GM12878 (cell line): ENCODE results near the gene NRXN3. TPM values are rescaled to one million over a fixed set of nuclear protein-coding genes. Genes with fewer than 3 reads are reported as not detected.

Experiments
- ATAC-seq: fragments of 200-7000 bp; cut with Tn5 transposase; 3 replicates; pipeline ENCODE4 v1.9.1; 2020; ENCODE audit warnings: mild to moderate bottlenecking, moderate library complexity
- BruUV-seq: library from RNA; stranded (reverse); fragments of 400-500 nt; replicated peaks from 2 replicates; lab custom pipeline; 2021; lab: Mats Ljungman, UMichigan
- CTCF ChIA-PET: fragments of 300-600 bp; sonication (Branson Sonifier 250); formaldehyde crosslinking; extraction: SDS; loops from one replicate; lab custom pipeline; 2021; ENCODE audit warnings: inconsistent platforms; lab: Yijun Ruan, JAX
- POLR2A ChIA-PET: fragments of 350-600 bp; formaldehyde crosslinking; extraction: SDS; loops from one replicate; lab custom pipeline; 2021; ENCODE audit warnings: inconsistent platforms; lab: Charles Lee
- RAD21 ChIA-PET: fragments of 300-600 bp; sonication (Branson Sonifier 250); formaldehyde crosslinking; loops from one replicate; lab custom pipeline; 2023; ENCODE audit warnings: antibody characterized with exemption; ENCODE audit not compliant: unreplicated experiment; lab: Charles Lee
- SMC1A ChIA-PET: fragments of 300-600 bp; sonication (Branson Sonifier 250); formaldehyde crosslinking; loops from one replicate; lab custom pipeline; 2023; ENCODE audit not compliant: unreplicated experiment, uncharacterized antibody; lab: Charles Lee
- DNase-seq: peaks from one replicate; pipeline ENCODE4 v3.0.0-alpha.2; 2011; ENCODE audit warnings: low read depth, low spot score
- FAIRE-seq: peaks from 3 replicates; lab custom pipeline; 2011; peaks lifted over from hg19 to GRCh38; lab: Jason Lieb, UNC
- H2AFZ ChIP-seq: 2 replicates; pipeline ENCODE4 v1.6.0; 2011; ENCODE audit warnings: low read depth, low read length, control low read depth; ENCODE audit not compliant: control insufficient read depth
- H3K27ac ChIP-seq: 2 replicates; pipeline ENCODE4 v1.5.1; 2011; ENCODE audit warnings: control low read depth; ENCODE audit not compliant: control insufficient read depth, insufficient read depth
- H3K27me3 ChIP-seq, 2 experiments: replicated peaks in 1 of 2; 2 replicates each; pipeline versions ENCODE4 v1.6.0 to v1.6.1; 2011; ENCODE audit warnings: low read length in 1 of 2; ENCODE audit not compliant: control insufficient read depth in 2 of 2, insufficient read depth in 2 of 2
- H3K36me3 ChIP-seq, 2 experiments: 2 replicates each; pipeline ENCODE4 v1.5.1; 2011; ENCODE audit warnings: low read length in 1 of 2; ENCODE audit not compliant: control insufficient read depth in 2 of 2, insufficient read depth in 2 of 2
- H3K4me1 ChIP-seq: 2 replicates; pipeline ENCODE4 v1.6.1; 2011; ENCODE audit warnings: mild to moderate bottlenecking, low read length, moderate library complexity, mixed read lengths; ENCODE audit not compliant: control insufficient read depth, insufficient read depth
- H3K4me2 ChIP-seq: 2 replicates; pipeline ENCODE4 v1.6.0; 2011; ENCODE audit warnings: control low read depth; ENCODE audit not compliant: control insufficient read depth, insufficient read depth
- H3K4me3 ChIP-seq: fragments of 200-600 bp; sonication (generic); 2 replicates; pipeline ENCODE4 v1.5.1; 2016
- H3K79me2 ChIP-seq: 2 replicates; pipeline ENCODE4 v1.6.0; 2011; ENCODE audit warnings: low read length; ENCODE audit not compliant: control insufficient read depth, insufficient read depth
- H3K9ac ChIP-seq: 2 replicates; pipeline ENCODE4 v1.8.0; 2011; ENCODE audit warnings: low read length, control low read depth, mixed read lengths; ENCODE audit not compliant: control insufficient read depth, insufficient read depth
- H3K9me3 ChIP-seq: replicated peaks from 3 replicates; pipeline ENCODE4 v1.5.1; 2011; ENCODE audit warnings: mild to moderate bottlenecking, low read length; ENCODE audit not compliant: control insufficient read depth, insufficient read depth
- H4K20me1 ChIP-seq: 2 replicates; pipeline ENCODE4 v1.6.0; 2011; ENCODE audit not compliant: control insufficient read depth, insufficient read depth
- ASH2L ChIP-seq: fragments of 300-600, 200-600 bp; sonication (generic); IDR thresholded peaks from 2 replicates; pipeline ENCODE4 v1.6.1; 2017; ENCODE audit warnings: low read depth, mild to moderate bottlenecking, borderline replicate concordance
- NFXL1 ChIP-seq: fragments of 450-650 bp; IDR thresholded peaks from 2 replicates; pipeline ENCODE4 v1.6.1; 2017; ENCODE audit warnings: antibody characterized with exemption, mild to moderate bottlenecking, borderline replicate concordance
- NR2F1 ChIP-seq: fragments of 450-650 bp; conservative IDR thresholded peaks from 2 replicates; pipeline ENCODE4 v1.6.1; 2017; ENCODE audit warnings: mild to moderate bottlenecking
- RELA ChIP-seq: fragments of 450-650 bp; IDR thresholded peaks from 2 replicates; pipeline ENCODE4 v1.8.0; 2014; ENCODE audit warnings: borderline replicate concordance; ENCODE audit not compliant: partially characterized antibody
- SIX5 ChIP-seq: IDR thresholded peaks from 2 replicates; pipeline ENCODE4 v1.6.1; 2011; ENCODE audit warnings: mild to moderate bottlenecking, low read depth, low read length, moderate library complexity; ENCODE audit not compliant: severe bottlenecking
- SPI1 ChIP-seq: IDR thresholded peaks from 2 replicates; pipeline ENCODE4 v1.6.1; 2011; ENCODE audit warnings: low read depth, mild to moderate bottlenecking, low read length, moderate library complexity, borderline replicate concordance; ENCODE audit not compliant: insufficient read depth
- TBL1XR1 ChIP-seq: IDR thresholded peaks from 2 replicates; pipeline ENCODE4 v1.6.1; 2012; ENCODE audit warnings: low read depth, low read length, improper control_type of control experiment
- ZNF274 ChIP-seq: IDR thresholded peaks from one replicate; pipeline ENCODE4 v1.8.0; 2011; ENCODE audit not compliant: insufficient read length, insufficient read depth
- WGBS: methylation state at CpG from one replicate; pipeline ENCODE4 v1.1.6; 2016; ENCODE audit warnings: low lambda C conversion rate; ENCODE audit not compliant: insufficient replicate concordance, insufficient coverage; ENCODE audit errors: missing lambda C conversion rate; 5-methylcytosine and 5-hydroxymethylcytosine counted together
- in situ Hi-C: fragments of 300-500 bp; cut with MboI; formaldehyde crosslinking; loops from 9 replicates; pipeline ENCODE4 v1.14.3; 2018; ENCODE audit warnings: mixed read lengths
- intact Hi-C: fragments of 100-400 bp; cut with micrococcal nuclease; formaldehyde crosslinking; loops from one replicate; pipeline ENCODE4 v1.14.2; 2022; ENCODE audit not compliant: unreplicated experiment
- polyA plus RNA-seq, 11 experiments: library from polyadenylated mRNA; depleted of rRNA in 4 of 11; unstranded in 6 of 11; stranded (reverse) in 5 of 11; fragments of >200 nt; fragmentation: Nextera tagmentation in 4 of 11; fragmentation: Illumina TruSeq in 1 of 11; extraction: Ambion mirVana in 4 of 11; extraction: Trizol in 1 of 11; gene quantifications; 1 replicate in 1 of 11; 2 replicates in 10 of 11; pipeline versions ENCODE4 v1.2.1 to v1.2.3, GENCODE V29; 2011 to 2016; ENCODE audit warnings: inconsistent platforms in 2 of 11, missing spikeins in 2 of 11, low read depth in 1 of 11
- total RNA-seq, 4 experiments: library from RNA; depleted of rRNA in 3 of 4; stranded (reverse); fragments of >200 nt in 3 of 4; fragmentation: Illumina TruSeq in 1 of 4; extraction: Trizol in 1 of 4; gene quantifications; 2 replicates each; pipeline versions ENCODE4 v1.2.1 to v1.2.3, GENCODE V29; 2013 to 2021
- TF ChIP-seq, protein P1 (sequence below), 3 experiments: IDR thresholded peaks in 2 of 3; conservative IDR thresholded peaks in 1 of 3; 2 replicates each; pipeline ENCODE4 v1.5.1; 2011; ENCODE audit warnings: low read depth in 3 of 3, low read length in 3 of 3, mild to moderate bottlenecking in 3 of 3, control low read depth in 2 of 3, moderate library complexity in 2 of 3, inconsistent platforms in 1 of 3, mixed read lengths in 1 of 3; ENCODE audit not compliant: control insufficient read depth in 2 of 3, insufficient read depth in 1 of 3; ENCODE audit errors: extremely low read depth in 1 of 3
- TF ChIP-seq, protein P2 (sequence below): fragments of 450-650 bp; IDR thresholded peaks from 2 replicates; pipeline ENCODE4 v1.6.1; 2018; ENCODE audit warnings: mild to moderate bottlenecking, low read depth, moderate library complexity; ENCODE audit not compliant: partially characterized antibody

Gene NRXN3
- total and polyA plus RNA-seq, 10 of the 15 experiments (the other 5 are each of a cell fraction or from before 2014, with no cell fraction given), result 0.52 to 3.3 (median 1.4) TPM

DNA sequence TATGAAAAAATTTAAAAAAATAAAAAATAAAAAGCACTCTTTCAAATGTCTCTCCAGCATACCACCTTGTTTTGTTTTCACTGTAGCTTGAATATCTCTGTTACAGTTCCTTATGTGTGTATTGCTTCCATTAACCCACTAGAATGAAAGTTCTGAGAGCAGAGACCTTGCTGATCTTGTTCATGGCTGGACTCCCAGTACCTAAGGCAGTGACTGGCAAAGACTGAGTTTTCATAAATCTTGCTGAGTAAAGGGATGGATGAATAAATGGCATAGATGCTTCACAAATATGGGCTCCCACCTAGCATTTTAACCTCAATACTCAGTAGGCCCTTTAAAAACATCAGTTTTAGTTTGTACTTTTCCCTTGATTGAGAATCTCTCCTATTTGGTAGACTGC, 1125.2 kb downstream of the NRXN3 start (continued):
- no peak for TF ChIP-seq NFXL1
- TF ChIP-seq ASH2L, result no peak
- TF ChIP-seq RELA, result no peak
- no peak for TF ChIP-seq ZNF274
- TF ChIP-seq SPI1, result no peak
- TF ChIP-seq, all 136 proteins: peak for 0

DNA sequence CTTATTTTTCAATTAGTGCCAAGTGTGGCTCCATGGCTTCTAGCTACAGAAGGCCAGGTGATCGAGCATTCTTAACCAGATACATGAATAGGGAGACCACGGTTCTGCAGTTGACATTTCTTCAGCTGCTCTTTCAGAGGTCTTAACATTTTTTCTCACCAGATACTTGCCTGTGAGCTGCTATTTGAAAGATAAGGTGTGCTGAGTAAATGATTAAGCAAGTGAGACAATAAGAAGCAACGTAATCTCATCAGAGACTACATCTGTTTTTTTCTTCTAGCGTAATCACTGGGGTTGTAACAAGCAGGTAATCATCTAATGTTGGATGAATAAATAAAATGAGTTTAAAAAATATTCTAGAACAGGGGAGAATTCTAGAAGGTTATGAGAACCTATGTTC, 1128.2 kb downstream of the NRXN3 start:
- in situ Hi-C loops, result no loop called here
- Histone ChIP-seq H3K9ac (no peak overlapping the region), H3K79me2 (no peaks in the 10 kb centered on the region), H4K20me1 (no peaks in the 10 kb centered on the region), H3K9me3 (no peaks in the 10 kb centered on the region; the same call in 2 of the 3 replicates), H2AFZ (no peak overlapping the region), H3K27me3 (no peaks in the 10 kb centered on the region), H3K36me3 (no peaks in the 10 kb centered on the region), H3K4me2 (no peak overlapping the region), H3K27ac (no peak overlapping the region), H3K4me1 (no peaks in the 10 kb centered on the region), H3K4me3 (no peak overlapping the region)
- ATAC-seq (no peak), DNase-seq (no peak), FAIRE-seq (peak; percentile 18)
- ChIA-PET RAD21 (no interaction called here), POLR2A (no interaction called here), SMC1A (interaction anchor here (0.8 kb wide), 1 partner anchor 66 kb away, joined by 3 read pairs; no protein-coding TSS in a partner anchor), CTCF (no interaction called here)
- TF ChIP-seq, protein P1, sequence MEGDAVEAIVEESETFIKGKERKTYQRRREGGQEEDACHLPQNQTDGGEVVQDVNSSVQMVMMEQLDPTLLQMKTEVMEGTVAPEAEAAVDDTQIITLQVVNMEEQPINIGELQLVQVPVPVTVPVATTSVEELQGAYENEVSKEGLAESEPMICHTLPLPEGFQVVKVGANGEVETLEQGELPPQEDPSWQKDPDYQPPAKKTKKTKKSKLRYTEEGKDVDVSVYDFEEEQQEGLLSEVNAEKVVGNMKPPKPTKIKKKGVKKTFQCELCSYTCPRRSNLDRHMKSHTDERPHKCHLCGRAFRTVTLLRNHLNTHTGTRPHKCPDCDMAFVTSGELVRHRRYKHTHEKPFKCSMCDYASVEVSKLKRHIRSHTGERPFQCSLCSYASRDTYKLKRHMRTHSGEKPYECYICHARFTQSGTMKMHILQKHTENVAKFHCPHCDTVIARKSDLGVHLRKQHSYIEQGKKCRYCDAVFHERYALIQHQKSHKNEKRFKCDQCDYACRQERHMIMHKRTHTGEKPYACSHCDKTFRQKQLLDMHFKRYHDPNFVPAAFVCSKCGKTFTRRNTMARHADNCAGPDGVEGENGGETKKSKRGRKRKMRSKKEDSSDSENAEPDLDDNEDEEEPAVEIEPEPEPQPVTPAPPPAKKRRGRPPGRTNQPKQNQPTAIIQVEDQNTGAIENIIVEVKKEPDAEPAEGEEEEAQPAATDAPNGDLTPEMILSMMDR (IDR thresholded peaks at IDR 0.05 in 2 of 3, conservative IDR thresholded peaks at IDR 0.05 in 1 of 3; ENCODE audit: control insufficient read depth in 2 of 3, extremely low read depth in 1 of 3, insufficient read depth in 1 of 3, low read depth in 3 of 3, low read length in 3 of 3), result no peak
- no peak for TF ChIP-seq SIX5
- no peak for TF ChIP-seq NR2F1
- no peak for TF ChIP-seq TBL1XR1
- TF ChIP-seq, protein P2, sequence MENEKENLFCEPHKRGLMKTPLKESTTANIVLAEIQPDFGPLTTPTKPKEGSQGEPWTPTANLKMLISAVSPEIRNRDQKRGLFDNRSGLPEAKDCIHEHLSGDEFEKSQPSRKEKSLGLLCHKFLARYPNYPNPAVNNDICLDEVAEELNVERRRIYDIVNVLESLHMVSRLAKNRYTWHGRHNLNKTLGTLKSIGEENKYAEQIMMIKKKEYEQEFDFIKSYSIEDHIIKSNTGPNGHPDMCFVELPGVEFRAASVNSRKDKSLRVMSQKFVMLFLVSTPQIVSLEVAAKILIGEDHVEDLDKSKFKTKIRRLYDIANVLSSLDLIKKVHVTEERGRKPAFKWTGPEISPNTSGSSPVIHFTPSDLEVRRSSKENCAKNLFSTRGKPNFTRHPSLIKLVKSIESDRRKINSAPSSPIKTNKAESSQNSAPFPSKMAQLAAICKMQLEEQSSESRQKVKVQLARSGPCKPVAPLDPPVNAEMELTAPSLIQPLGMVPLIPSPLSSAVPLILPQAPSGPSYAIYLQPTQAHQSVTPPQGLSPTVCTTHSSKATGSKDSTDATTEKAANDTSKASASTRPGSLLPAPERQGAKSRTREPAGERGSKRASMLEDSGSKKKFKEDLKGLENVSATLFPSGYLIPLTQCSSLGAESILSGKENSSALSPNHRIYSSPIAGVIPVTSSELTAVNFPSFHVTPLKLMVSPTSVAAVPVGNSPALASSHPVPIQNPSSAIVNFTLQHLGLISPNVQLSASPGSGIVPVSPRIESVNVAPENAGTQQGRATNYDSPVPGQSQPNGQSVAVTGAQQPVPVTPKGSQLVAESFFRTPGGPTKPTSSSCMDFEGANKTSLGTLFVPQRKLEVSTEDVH, result no peak
- intact Hi-C loops, result no loop called here
- 28% methylated on average over 4 of the region's 4 CpGs for WGBS
- no TSS peak for BruUV-seq
